Measurements from ENCODE around the gene RPRD1B. TPM values are rescaled to one million over a fixed set of nuclear protein-coding genes. Genes with fewer than 3 reads are reported as not detected.

RPRD1B gene
- total and polyA plus RNA-seq, 2 experiments from 2014 or later, result 7.3 to 24.3 TPM

GRCh38 chr20:37990571-37991151, 42.9 kb upstream of the RPRD1B start:
- H3F3A ChIP-seq (replicated peaks; ENCODE audit: low read depth), result no peaks in the 10 kb centered on the region
- no peak overlapping the region for H3K4me2 ChIP-seq
- H3K4me3 Mint-ChIP-seq, result no peak overlapping the region
- no peaks in the 10 kb centered on the region for H3K9me2 ChIP-seq (ENCODE audit: insufficient read depth)
- H3K27ac ChIP-seq (ENCODE audit: low read depth), result no peak overlapping the region
- H3K79me2 ChIP-seq (replicated peaks; ENCODE audit: insufficient read depth), result no peaks in the 10 kb centered on the region
- peaks cover 8% of the 10 kb centered on the region for H4K20me1 ChIP-seq (replicated peaks; ENCODE audit: insufficient read depth)
- H3K4me1 Mint-ChIP-seq, result peaks cover 13% of the 10 kb centered on the region; the same call in 2 of the 3 replicates
- H3K27ac Mint-ChIP-seq, result no peak overlapping the region
- peaks cover 3% of the 10 kb centered on the region for H3K27me3 Mint-ChIP-seq (ENCODE audit: insufficient read depth, low read depth, poor library complexity)
- no peaks in the 10 kb centered on the region for H3K9me3 Mint-ChIP-seq
- peaks cover 5% of the 10 kb centered on the region; the same call in 1 of the 2 replicates for H3K4me1 ChIP-seq (ENCODE audit: insufficient read depth)
- no peak overlapping the region for H3K4me3 ChIP-seq
- no peaks in the 10 kb centered on the region for H3K27me3 ChIP-seq (ENCODE audit: insufficient read depth)
- no peak for TF ChIP-seq POLR2AphosphoS5 (IDR thresholded peaks at IDR 0.05; ENCODE audit: low read depth)
- TF ChIP-seq NANOG (IDR thresholded peaks at IDR 0.05; ENCODE audit: borderline replicate concordance), result no peak
- TF ChIP-seq CTCF (conservative IDR thresholded peaks at IDR 0.05; ENCODE audit: low read depth in 2 of 2), result no peak
- TF ChIP-seq EZH2phosphoT487 (IDR thresholded peaks at IDR 0.05; ENCODE audit: unreplicated experiment), result no peak
- no peak for TF ChIP-seq STAT1 (IDR thresholded peaks at IDR 0.05; ENCODE audit: unreplicated experiment)
- TF ChIP-seq ETS1 (IDR thresholded peaks at IDR 0.05), result no peak
- TF ChIP-seq ZNF114 (CRISPR knock-in tag; IDR thresholded peaks at IDR 0.05), result no peak
- TF ChIP-seq JUNB (IDR thresholded peaks at IDR 0.05; ENCODE audit: unreplicated experiment), result no peak
- TF ChIP-seq CREB1 (CRISPR knock-in tag; IDR thresholded peaks at IDR 0.05; ENCODE audit: low read depth), result no peak
- no peak for TF ChIP-seq REST (IDR thresholded peaks at IDR 0.05; ENCODE audit: unreplicated experiment)
- TF ChIP-seq ZNF462 (CRISPR knock-in tag; IDR thresholded peaks at IDR 0.05), result no peak
- peaks cover 35% of the 10 kb centered on the region for H3K36me3 Mint-ChIP-seq (ENCODE audit: low read depth)
- ATAC-seq (no peak), DNase-seq (ENCODE audit: low spot score) (no peak)
- no peak overlapping the region for H2AFZ ChIP-seq
- H3K36me3 ChIP-seq (ENCODE audit: insufficient read depth), result peaks cover 9% of the 10 kb centered on the region
